Uterus (tissue), 4 donors: Measurements from ENCODE around the gene FES. TPM values are rescaled to one million over a fixed set of nuclear protein-coding genes. Genes with fewer than 3 reads are reported as not detected.

Experiments used
- DNase-seq, 2 donors: peaks; one replicate each; pipeline ENCODE4 v3.0.0-alpha.2; 2019 to 2020
- H3K27ac ChIP-seq, 2 donors: fragments of 200-600 bp; sonication (generic); 1 replicate in 1 of 2; 2 replicates in 1 of 2; pipeline ENCODE4 v1.5.1; 2016 to 2018
- H3K27me3 ChIP-seq, 2 donors: fragments of 200-600 bp; sonication (generic); one replicate each; pipeline ENCODE4 v1.5.1; 2018 to 2019; ENCODE audit warnings: control low read depth in 1 of 2
- H3K36me3 ChIP-seq, 2 donors: fragments of 200-600 bp; sonication (generic); one replicate each; pipeline ENCODE4 v1.5.1; 2019; ENCODE audit warnings: control low read depth in 1 of 2
- H3K4me1 ChIP-seq, 2 donors: fragments of 200-600 bp; sonication (generic); one replicate each; pipeline ENCODE4 v1.5.1; 2018 to 2019; ENCODE audit warnings: control low read depth in 1 of 2
- H3K4me3 ChIP-seq, 2 donors: fragments of 200-600 bp; sonication (generic); 1 replicate in 1 of 2; 2 replicates in 1 of 2; pipeline ENCODE4 v1.5.1; 2018 to 2019; ENCODE audit warnings: mild to moderate bottlenecking in 1 of 2
- H3K9me3 ChIP-seq, 2 donors: fragments of 200-600 bp; sonication (generic); one replicate each; pipeline ENCODE4 v1.5.1; 2019; ENCODE audit warnings: control low read depth in 1 of 2
- CTCF ChIP-seq, 4 experiments: fragments of 200-600 bp in 2 of 4; fragments of 450-650 bp in 2 of 4; sonication (generic) in 2 of 4; IDR thresholded peaks; one replicate each; pipeline ENCODE4 v1.5.1; 2016 to 2019; ENCODE audit warnings: antibody characterized with exemption in 4 of 4, mild to moderate bottlenecking in 2 of 4, moderate library complexity in 1 of 4
- POLR2A ChIP-seq, 2 donors: fragments of 450-650 bp; IDR thresholded peaks; one replicate each; pipeline ENCODE4 v1.6.1; 2016; ENCODE audit warnings: antibody characterized with exemption in 2 of 2, mild to moderate bottlenecking in 1 of 2, moderate library complexity in 1 of 2
- intact Hi-C: fragments of 100-400 bp; cut with DNase I; formaldehyde crosslinking; loops from one replicate; pipeline ENCODE4 v1.15.1; 2023; ENCODE audit warnings: low total_unique reads
- total RNA-seq, 4 donors: library from RNA; depleted of rRNA in 3 of 4; stranded (reverse); fragments of >200 nt in 3 of 4; gene quantifications; one replicate each; pipeline versions ENCODE4 v1.1.0 to v1.2.4, GENCODE V29; 2014 to 2023
- donor health status: DM: yes; HTN: yes; CAD: no.

FES gene
- total RNA-seq, 4 donors from 2014 or later: 4.4 to 968 (median 60.1) TPM

- no peak overlapping the region for H3K27ac ChIP-seq
- no peak overlapping the region for H3K4me3 ChIP-seq
- no peaks in the 10 kb centered on the region for H3K4me1 ChIP-seq
- intact Hi-C loops: no loop called here
- no peak for DNase-seq
- no peaks in the 10 kb centered on the region for H3K36me3 ChIP-seq
- no peaks in the 10 kb centered on the region for H3K9me3 ChIP-seq
- H3K27me3 ChIP-seq: no peaks in the 10 kb centered on the region
- TF ChIP-seq CTCF (IDR thresholded peaks at IDR 0.05): no peak
These were observed 29.2 kb downstream of the FES start for GRCh38 chr15:90913398-90913944.

- no peaks in the 10 kb centered on the region for H3K9me3 ChIP-seq
- intact Hi-C loops: no loop called here
These were observed 30.2 kb downstream of the FES start for GRCh38 chr15:90914305-90915080.

GRCh38 chr15:90915216-90915807 is 31.0 kb downstream of the FES start:
- no peaks in the 10 kb centered on the region for H3K36me3 ChIP-seq
- intact Hi-C loops: no loop called here
- no peaks in the 10 kb centered on the region for H3K9me3 ChIP-seq
- no peaks in the 10 kb centered on the region for H3K4me1 ChIP-seq
- H3K4me3 ChIP-seq: no peak overlapping the region
- no peak for DNase-seq
- TF ChIP-seq CTCF (IDR thresholded peaks at IDR 0.05) (no peak), POLR2A (IDR thresholded peaks at IDR 0.05) (no peak)
- H3K27me3 ChIP-seq: no peaks in the 10 kb centered on the region
- no peak overlapping the region for H3K27ac ChIP-seq

More at GRCh38 chr15:90914305-90915080, 30.2 kb downstream of the FES start:
- Histone ChIP-seq H3K27me3 (no peaks in the 10 kb centered on the region), H3K27ac (no peak overlapping the region), H3K36me3 (no peaks in the 10 kb centered on the region), H3K4me1 (no peaks in the 10 kb centered on the region), H3K4me3 (no peak overlapping the region)
- TF ChIP-seq POLR2A (IDR thresholded peaks at IDR 0.05) (no peak), CTCF (IDR thresholded peaks at IDR 0.05) (no peak)
- no peak for DNase-seq

- DNase-seq: no peak
- Histone ChIP-seq H3K4me1 (no peaks in the 10 kb centered on the region), H3K9me3 (no peaks in the 10 kb centered on the region), H3K36me3 (no peaks in the 10 kb centered on the region), H3K27me3 (no peaks in the 10 kb centered on the region), H3K27ac (no peak overlapping the region), H3K4me3 (no peak overlapping the region)
- intact Hi-C loops: no loop called here
- no peak for TF ChIP-seq CTCF (IDR thresholded peaks at IDR 0.05)
- no peak for TF ChIP-seq POLR2A (IDR thresholded peaks at IDR 0.05)
These were observed 31.6 kb downstream of the FES start for GRCh38 chr15:90915808-90916440.

- no peak for DNase-seq
- Histone ChIP-seq H3K27me3 (no peaks in the 10 kb centered on the region), H3K36me3 (no peaks in the 10 kb centered on the region), H3K4me3 (no peak overlapping the region), H3K27ac (no peak overlapping the region), H3K9me3 (no peaks in the 10 kb centered on the region), H3K4me1 (no peaks in the 10 kb centered on the region)
- TF ChIP-seq CTCF (IDR thresholded peaks at IDR 0.05) (no peak), POLR2A (IDR thresholded peaks at IDR 0.05) (no peak)
- intact Hi-C loops: no loop called here
These were observed 32.2 kb downstream of the FES start for GRCh38 chr15:90916461-90916860.
